Large intestine (tissue), 3 donors: ENCODE measurements around the gene HERC5. TPM values are rescaled to one million over a fixed set of nuclear protein-coding genes. Genes with fewer than 3 reads are reported as not detected.

Experiments
- DNase-seq, 2 donors: peaks; one replicate each; pipeline versions ENCODE4 v3.0.0 to v3.0.0-alpha.2; 2013
- H3K27ac ChIP-seq: one replicate; pipeline ENCODE4 v1.5.1; 2013; ENCODE audit warnings: low read length
- H3K27me3 ChIP-seq: 2 replicates; pipeline ENCODE4 v1.6.1; 2013; ENCODE audit warnings: low read length; ENCODE audit not compliant: control insufficient read depth, insufficient read depth
- H3K36me3 ChIP-seq: 2 replicates; pipeline ENCODE4 v1.6.1; 2013; ENCODE audit warnings: low read length; ENCODE audit not compliant: control insufficient read depth, insufficient read depth
- H3K4me1 ChIP-seq: one replicate; pipeline ENCODE4 v1.6.1; 2013; ENCODE audit warnings: low read length; ENCODE audit not compliant: control insufficient read depth, insufficient read depth
- H3K4me3 ChIP-seq: one replicate; pipeline ENCODE4 v1.5.1; 2013; ENCODE audit warnings: low read length
- H3K9me3 ChIP-seq: one replicate; pipeline ENCODE4 v1.6.1; 2013; ENCODE audit warnings: mild to moderate bottlenecking, low read depth, low read length, moderate library complexity; ENCODE audit not compliant: control insufficient read depth
- WGBS: methylation state at CpG from one replicate; pipeline ENCODE4 v1.1.5; 2013; ENCODE audit warnings: low lambda C conversion rate; ENCODE audit not compliant: insufficient coverage; 5-methylcytosine and 5-hydroxymethylcytosine counted together
- polyA plus RNA-seq: library from polyadenylated mRNA; unstranded; fragments of 120-200 nt; gene quantifications from one replicate; pipeline ENCODE4 v1.2.1, GENCODE V29; 2013

HERC5 gene
- polyA plus RNA-seq, 1 donor: 2.7 TPM

DNA sequence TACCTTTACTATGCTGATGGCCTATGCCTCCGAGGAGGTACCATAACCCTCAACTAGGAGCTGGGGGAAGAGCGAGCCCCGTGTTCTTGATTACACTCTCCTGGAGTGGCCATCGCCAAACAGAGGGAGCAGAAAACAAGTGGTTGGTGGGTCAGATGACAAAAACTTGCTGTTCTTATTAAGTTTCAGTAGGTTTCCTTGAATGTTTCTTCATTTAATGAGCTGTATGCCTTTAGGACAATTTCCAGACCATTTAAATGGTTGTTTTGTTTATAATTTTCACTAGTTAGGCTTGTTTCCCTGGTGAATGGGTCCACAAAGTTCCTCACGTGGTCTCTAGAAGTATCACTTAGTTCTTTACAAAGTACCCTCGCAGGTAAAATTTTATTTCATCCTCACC is 62.0 kb downstream of the HERC5 start:
- DNase-seq: no peak
- peaks cover 8% of the 10 kb centered on the region for H3K36me3 ChIP-seq
- no peaks in the 10 kb centered on the region for H3K9me3 ChIP-seq
- no peak overlapping the region for H3K27ac ChIP-seq
- peaks cover 4% of the 10 kb centered on the region for H3K4me1 ChIP-seq
- no peak overlapping the region for H3K4me3 ChIP-seq
- WGBS: 83% methylated on average over 1 of the region's 6 CpGs
- H3K27me3 ChIP-seq: no peaks in the 10 kb centered on the region

DNA sequence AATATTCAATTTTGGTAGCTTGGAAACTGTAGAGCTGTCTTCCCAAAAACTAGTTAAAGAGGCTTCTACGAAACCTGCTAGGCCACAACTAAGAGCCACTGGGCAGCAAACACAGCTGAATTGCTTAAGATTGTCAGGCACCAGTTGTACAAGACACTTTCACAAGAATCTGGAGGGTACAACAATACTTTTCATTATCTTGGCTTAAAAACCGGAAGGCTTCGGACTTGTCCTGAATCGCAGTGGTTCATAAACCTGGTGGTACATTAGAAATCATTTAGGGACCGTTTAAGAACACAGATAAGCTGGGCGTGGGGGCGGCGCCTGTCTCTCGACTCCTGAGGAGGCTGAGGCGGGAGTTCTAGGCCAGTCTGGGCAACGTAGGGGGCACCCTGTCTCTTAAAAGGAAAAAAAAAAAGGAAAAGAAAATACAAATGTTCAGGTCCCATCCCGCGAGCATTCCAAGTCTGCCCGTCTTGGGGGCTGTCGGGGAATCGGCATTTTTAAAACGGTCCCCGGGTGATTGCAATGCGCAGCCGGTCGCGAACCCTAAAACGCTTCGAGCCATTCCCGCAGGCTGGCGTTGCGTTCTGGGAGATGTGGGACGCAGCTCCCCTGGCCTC is 65.9 kb downstream of the HERC5 start:
- H3K36me3 ChIP-seq: peaks cover 8% of the 10 kb centered on the region
- no peaks in the 10 kb centered on the region for H3K9me3 ChIP-seq
- peak in 1 of 2 donors; percentile 57 for DNase-seq
- WGBS: 7% methylated on average over 3 of the region's 28 CpGs
- peaks cover 11% of the 10 kb centered on the region for H3K4me1 ChIP-seq
- peak overlapping the region; percentile 83 for H3K27ac ChIP-seq
- H3K4me3 ChIP-seq: peak overlapping the region; percentile 82
- H3K27me3 ChIP-seq: no peaks in the 10 kb centered on the region

DNA sequence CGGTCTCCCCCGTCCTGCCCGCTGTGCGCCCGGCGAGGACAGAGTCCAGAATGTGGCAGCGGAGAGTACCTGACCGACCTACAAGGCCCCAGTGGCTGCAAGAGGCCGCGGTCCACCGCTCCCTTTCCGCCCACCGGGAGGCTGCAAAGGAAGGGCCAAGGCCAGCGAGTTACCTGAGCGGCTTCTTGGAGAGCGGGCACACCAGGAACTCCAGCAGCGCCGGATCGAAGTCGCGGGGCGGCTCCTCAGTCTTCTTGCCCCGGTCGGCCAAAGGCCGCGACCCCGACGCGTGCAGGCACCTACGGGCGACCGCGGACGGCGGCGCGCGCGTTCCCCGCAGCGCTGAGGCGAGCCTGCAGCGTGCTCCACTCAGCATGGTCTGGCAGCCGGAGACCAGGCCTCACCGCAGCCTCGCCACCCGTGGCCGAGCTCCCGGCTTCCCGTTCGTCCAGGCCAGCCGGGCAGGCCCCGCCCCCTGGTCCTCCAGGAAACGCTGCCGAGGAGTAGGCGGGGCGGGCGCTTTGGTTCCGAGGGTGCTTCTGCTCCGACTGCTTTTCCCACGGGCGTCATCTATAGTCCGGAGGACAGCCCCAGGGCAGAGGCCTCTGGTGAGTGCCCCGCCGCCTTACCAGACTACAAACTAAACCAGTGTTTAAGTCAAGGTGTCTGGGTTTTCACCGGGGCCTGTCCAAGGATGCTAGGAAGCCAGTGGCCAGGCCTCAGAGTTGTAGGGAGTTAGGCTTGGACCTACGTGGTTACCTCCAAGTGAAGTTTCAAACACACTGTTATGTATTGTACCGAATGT is 66.6 kb downstream of the HERC5 start, which contains the start of gene PYURF:
PYURF (minus strand) TSS at position 452 of the 805 bp plus-strand sequence; CDS start at position 376, 76 bp downstream.
- Histone ChIP-seq H3K4me3 (peak within 1 kb of the TSS; percentile 82), H3K4me1 (peaks cover 11% of the 10 kb centered on the region), H3K9me3 (no peaks in the 10 kb centered on the region), H3K36me3 (peaks cover 8% of the 10 kb centered on the region), H3K27me3 (no peaks in the 10 kb centered on the region), H3K27ac (peak within 1 kb of the TSS; percentile 83)
- 27% methylated on average over 2 of the region's 68 CpGs for WGBS
- peak; percentile 90 to 94 for DNase-seq

DNA sequence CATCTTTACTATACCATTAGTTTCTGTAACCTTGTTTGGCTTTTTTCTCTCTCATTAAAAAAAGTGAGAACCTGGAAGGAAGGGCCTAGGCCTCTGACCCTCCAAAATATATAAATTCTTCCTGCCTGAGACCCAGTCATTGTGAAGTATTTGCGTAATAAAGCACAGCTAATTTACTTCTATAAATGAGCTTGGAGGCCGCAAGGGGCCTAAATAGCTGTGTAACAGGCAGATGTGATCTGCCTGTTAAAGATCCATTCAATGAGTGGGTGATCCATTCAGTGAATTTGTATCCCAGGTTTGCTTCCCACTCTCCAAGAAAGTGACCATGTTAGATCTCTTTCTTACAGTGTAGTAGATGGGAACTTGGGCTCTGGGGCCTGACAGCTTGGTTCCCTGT is 67.3 kb downstream of the HERC5 start:
- H3K9me3 ChIP-seq: no peaks in the 10 kb centered on the region
- 60% methylated on average over 1 of the region's 2 CpGs for WGBS
- H3K36me3 ChIP-seq: peaks cover 8% of the 10 kb centered on the region
- no peaks in the 10 kb centered on the region for H3K27me3 ChIP-seq
- peak overlapping the region; percentile 83 for H3K27ac ChIP-seq
- H3K4me1 ChIP-seq: peaks cover 11% of the 10 kb centered on the region
- peak overlapping the region; percentile 82 for H3K4me3 ChIP-seq
- no peak for DNase-seq

DNA sequence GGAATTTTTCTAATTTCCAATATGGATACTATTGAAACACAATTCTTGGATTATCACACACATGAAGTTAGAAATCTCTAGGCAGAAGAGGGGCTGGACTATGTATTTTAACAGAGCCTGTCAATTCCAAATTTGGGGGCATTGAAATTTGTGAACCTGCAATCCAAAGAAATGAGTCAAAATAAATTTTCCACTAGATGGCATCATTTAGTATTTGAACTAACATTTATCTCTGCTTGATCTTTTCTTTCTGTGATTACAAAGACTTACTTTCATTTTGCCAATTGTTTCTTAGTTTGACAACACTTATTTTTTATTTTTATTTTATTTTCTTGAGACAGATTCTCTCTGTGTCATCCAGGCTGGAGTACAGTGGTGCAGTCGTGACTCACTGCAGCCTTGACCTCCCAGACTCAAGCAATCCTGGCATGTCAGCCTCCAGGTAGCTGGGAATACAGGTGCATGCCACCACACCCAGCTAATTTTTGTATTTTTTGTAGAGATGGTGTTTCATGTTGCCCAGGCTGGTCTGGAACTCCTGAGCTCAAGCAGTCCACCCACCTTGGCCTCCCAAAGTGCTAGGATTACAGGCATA is 69.4 kb downstream of the HERC5 start:
- Histone ChIP-seq H3K27me3 (no peaks in the 10 kb centered on the region), H3K27ac (no peak overlapping the region), H3K4me1 (peaks cover 11% of the 10 kb centered on the region), H3K9me3 (no peaks in the 10 kb centered on the region), H3K36me3 (peaks cover 3% of the 10 kb centered on the region), H3K4me3 (no peak overlapping the region)
- no peak for DNase-seq
- no CpG with 5 or more reads among the region's 1 CpG for WGBS

DNA sequence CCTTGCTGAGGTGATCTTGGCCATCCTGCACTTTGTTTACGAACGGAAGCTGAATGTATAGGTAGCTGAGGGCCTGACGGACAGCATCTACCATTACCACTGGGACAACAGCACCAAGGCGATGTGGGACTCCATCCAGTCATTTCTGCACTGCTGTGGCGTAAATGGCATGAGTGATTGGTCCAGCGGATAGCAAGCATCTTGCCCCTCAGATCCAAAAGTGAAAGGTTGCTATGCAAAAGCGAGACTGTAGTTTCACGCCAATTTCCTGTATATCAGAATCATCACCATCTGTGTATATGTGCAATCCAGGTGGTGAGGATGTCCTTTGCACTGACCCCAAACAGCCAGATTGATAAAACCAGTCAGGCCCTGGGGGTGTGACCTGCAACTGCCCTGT is 70.9 kb downstream of the HERC5 start:
- no peak overlapping the region for H3K27ac ChIP-seq
- H3K27me3 ChIP-seq: no peaks in the 10 kb centered on the region
- H3K4me3 ChIP-seq: no peak overlapping the region
- peaks cover 8% of the 10 kb centered on the region for H3K4me1 ChIP-seq
- WGBS: no CpG with 5 or more reads among the region's 8 CpGs
- no peaks in the 10 kb centered on the region for H3K9me3 ChIP-seq
- no peaks in the 10 kb centered on the region for H3K36me3 ChIP-seq
- DNase-seq: no peak

DNA sequence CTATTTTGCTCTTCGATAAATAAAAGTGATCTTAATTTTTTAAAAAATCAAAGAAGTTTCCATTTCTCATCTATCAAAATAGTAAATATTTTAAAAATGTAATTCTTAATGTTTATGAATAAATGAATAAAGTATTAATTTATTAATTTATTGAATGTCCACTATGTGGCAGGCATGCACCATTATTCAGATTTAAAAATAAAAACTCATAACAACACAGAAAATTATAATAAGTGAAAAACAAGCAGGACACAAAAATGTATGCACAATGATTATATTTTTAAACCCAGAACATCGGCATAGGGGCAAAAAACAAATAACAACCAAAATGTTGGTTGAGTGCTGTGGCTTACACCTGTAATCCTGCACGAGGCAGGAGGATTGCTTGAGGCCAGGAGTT is 71.9 kb downstream of the HERC5 start:
- Histone ChIP-seq H3K9me3 (no peaks in the 10 kb centered on the region), H3K4me3 (no peak overlapping the region), H3K4me1 (peaks cover 8% of the 10 kb centered on the region), H3K27me3 (no peaks in the 10 kb centered on the region), H3K27ac (no peak overlapping the region), H3K36me3 (no peaks in the 10 kb centered on the region)
- WGBS: 100% methylated on average over 1 of the region's 3 CpGs
- no peak for DNase-seq

DNA sequence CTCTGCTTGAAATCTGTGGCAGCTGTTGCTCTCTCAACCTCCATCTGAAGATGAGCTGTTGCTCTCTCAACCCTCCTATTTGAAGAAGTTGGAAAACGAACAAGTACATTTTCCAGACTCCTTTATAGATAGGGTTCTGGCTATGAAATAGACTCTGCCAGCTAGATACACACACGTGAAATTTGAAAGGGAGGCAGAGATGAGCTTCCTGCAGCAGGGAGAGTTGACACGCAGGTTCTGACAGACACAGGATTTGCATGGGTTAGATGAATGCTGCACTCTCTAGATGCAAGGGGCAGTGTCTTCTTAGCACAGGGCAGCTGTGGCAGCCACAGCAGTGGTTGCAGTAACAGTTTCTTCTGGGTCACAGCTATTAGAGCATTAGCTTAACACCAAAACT is 74.6 kb downstream of the HERC5 start:
- H3K4me1 ChIP-seq: no peaks in the 10 kb centered on the region
- no CpG with 5 or more reads among the region's 3 CpGs for WGBS
- H3K27ac ChIP-seq: no peak overlapping the region

DNA sequence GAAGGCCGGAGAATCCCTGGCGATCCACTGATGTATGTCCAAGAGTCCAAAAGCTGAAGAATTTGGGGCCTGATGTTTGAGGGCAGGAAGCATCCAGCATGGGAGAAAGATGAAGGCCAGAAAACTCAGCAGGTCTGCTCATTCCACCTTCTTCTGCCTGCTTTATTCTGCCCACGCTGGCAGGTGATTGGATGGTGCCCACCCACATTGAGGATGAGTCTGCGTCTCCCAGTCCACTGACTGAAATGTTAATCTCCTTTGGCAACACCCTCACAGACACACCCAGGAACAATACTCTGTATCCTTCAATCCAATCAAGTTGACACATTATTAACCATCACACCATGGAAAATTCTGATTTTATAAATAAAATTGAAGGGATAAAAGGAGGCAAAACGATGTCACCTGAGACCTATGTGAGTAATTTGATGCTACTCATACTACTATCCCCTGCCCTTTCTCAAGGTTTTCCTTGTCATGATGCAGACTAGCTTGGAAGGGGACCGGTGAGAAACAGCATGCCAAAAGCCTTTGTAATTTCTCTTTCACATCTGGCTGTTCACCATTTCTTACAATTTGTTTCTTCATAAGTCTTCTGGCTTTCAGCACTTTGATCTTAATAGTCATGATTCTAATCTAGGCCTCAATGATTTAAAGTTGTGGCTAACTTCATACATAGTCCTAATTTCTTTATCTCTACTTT is 76.3 kb downstream of the HERC5 start:
- Histone ChIP-seq H3K4me1 (no peaks in the 10 kb centered on the region), H3K36me3 (no peaks in the 10 kb centered on the region), H3K9me3 (no peaks in the 10 kb centered on the region), H3K4me3 (no peak overlapping the region), H3K27me3 (no peaks in the 10 kb centered on the region), H3K27ac (no peak overlapping the region)
- no peak for DNase-seq
- WGBS: 50% methylated on average over 1 of the region's 6 CpGs

More for the DNA sequence above, 74.6 kb downstream of the HERC5 start:
- Histone ChIP-seq H3K36me3 (no peaks in the 10 kb centered on the region), H3K9me3 (no peaks in the 10 kb centered on the region), H3K4me3 (no peak overlapping the region), H3K27me3 (no peaks in the 10 kb centered on the region)
- no peak for DNase-seq
